Measurements from ENCODE around the gene F10. TPM values are rescaled to one million over a fixed set of nuclear protein-coding genes. Genes with fewer than 3 reads are reported as not detected.

The F10 gene
- polyA plus RNA-seq, 1 donor from 2014 or later: not detected

DNA sequence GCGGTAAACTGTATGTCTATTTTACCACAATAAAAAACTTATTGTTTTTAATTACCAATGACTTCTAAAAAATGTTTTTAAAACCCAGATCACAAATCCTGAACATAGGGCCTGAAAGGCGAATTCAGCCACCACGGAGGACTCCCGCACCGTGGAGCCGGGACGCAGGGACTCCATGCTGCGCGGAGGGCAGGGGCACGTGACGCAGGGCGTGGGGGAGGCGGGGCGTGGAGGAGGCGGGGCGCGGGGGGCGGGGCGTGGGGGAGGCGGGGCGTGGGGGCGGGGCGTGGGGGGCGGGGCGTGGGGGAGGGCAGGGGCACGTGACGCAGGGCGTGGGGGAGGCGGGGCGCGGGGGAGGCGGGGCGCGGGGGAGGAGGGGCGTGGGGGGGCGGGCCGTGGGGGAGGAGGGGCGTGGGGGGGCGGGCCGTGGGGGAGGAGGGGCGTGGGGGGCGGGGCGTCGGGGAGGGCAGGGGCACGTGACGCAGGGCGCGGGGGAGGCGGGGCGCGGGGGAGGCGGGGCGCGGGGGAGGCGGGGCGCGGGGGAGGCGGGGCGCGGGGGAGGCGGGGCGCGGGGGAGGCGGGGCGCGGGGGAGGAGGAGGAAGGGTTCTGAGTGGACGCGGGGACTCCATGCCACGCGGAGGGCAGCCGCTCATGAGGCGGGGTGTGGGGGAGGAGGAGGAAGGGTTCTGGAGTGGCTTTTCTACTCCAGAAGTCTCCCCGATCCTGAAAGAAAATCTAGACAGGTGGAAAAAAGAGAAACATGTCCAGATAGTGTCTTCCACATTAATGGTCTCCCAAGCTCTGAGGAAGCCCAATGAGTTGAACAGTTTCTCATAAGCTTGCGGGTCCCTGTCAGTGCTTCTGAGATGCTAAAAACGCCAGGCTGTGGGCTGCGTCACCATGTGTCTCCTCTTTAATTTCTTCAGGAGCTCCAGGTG is 31.5 kb downstream of the F10 start:
- H3K4me2 ChIP-seq (ENCODE audit: low read length): peak overlapping the region; percentile 32
- peak overlapping the region; percentile 2 for H3K27ac ChIP-seq (ENCODE audit: low read length)
- H3K4me3 ChIP-seq (ENCODE audit: low read length): peak overlapping the region; percentile 61
- H3K79me2 ChIP-seq (replicated peaks; ENCODE audit: insufficient read depth, low read length): no peaks in the 10 kb centered on the region
- H3K9me2 ChIP-seq (ENCODE audit: insufficient read depth, low read length): no peaks in the 10 kb centered on the region
- H4K20me1 ChIP-seq (ENCODE audit: insufficient read depth): no peaks in the 10 kb centered on the region
- H2AFZ ChIP-seq (ENCODE audit: low read depth, low read length): peak overlapping the region; percentile 14
- TF ChIP-seq SMC3 (conservative IDR thresholded peaks at IDR 0.05; ENCODE audit: poor library complexity) (no peak), MXI1 (conservative IDR thresholded peaks at IDR 0.05; ENCODE audit: poor library complexity, severe bottlenecking) (no peak), POLR2AphosphoS5 (IDR thresholded peaks at IDR 0.05) (peak; percentile 41)
- H3K9me3 ChIP-seq (ENCODE audit: low read length): no peaks in the 10 kb centered on the region
- no peaks in the 10 kb centered on the region for H3F3A ChIP-seq (ENCODE audit: insufficient read depth, low read length, poor library complexity, severe bottlenecking)
- H3K27me3 ChIP-seq (ENCODE audit: insufficient read depth, low read depth, low read length): peaks cover 16% of the 10 kb centered on the region
- peak overlapping the region; percentile 40 for H3K9ac ChIP-seq (ENCODE audit: low read length)
- H3K36me3 ChIP-seq (ENCODE audit: insufficient read depth, low read length): no peaks in the 10 kb centered on the region

DNA sequence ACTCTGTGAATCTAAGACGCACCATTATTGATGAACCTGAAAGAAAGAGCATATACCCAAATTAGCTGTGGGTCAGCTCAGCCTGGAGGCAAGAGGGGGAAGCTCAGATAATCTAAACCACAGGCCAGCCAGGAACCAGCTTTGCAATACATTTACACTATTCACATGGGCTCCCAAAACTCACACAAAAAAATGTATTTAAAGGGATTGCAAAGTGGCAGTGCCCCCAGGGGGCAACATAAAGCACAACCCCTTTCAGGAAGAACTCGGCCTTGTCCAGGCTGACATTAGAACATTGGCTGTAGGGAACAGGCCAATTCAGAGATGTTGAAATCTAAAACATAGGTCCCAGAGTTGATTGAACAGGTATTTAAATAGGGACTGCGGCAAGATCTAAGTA is 32.6 kb downstream of the F10 start:
- H3K27me3 ChIP-seq (ENCODE audit: insufficient read depth, low read depth, low read length): peaks cover 16% of the 10 kb centered on the region
- H3K79me2 ChIP-seq (replicated peaks; ENCODE audit: insufficient read depth, low read length): no peaks in the 10 kb centered on the region
- H4K20me1 ChIP-seq (ENCODE audit: insufficient read depth): no peaks in the 10 kb centered on the region
- no peak overlapping the region for H2AFZ ChIP-seq (ENCODE audit: low read depth, low read length)
- no peak overlapping the region for H3K4me3 ChIP-seq (ENCODE audit: low read length)
- H3K27ac ChIP-seq (ENCODE audit: low read length): no peak overlapping the region
- TF ChIP-seq, protein P1, sequence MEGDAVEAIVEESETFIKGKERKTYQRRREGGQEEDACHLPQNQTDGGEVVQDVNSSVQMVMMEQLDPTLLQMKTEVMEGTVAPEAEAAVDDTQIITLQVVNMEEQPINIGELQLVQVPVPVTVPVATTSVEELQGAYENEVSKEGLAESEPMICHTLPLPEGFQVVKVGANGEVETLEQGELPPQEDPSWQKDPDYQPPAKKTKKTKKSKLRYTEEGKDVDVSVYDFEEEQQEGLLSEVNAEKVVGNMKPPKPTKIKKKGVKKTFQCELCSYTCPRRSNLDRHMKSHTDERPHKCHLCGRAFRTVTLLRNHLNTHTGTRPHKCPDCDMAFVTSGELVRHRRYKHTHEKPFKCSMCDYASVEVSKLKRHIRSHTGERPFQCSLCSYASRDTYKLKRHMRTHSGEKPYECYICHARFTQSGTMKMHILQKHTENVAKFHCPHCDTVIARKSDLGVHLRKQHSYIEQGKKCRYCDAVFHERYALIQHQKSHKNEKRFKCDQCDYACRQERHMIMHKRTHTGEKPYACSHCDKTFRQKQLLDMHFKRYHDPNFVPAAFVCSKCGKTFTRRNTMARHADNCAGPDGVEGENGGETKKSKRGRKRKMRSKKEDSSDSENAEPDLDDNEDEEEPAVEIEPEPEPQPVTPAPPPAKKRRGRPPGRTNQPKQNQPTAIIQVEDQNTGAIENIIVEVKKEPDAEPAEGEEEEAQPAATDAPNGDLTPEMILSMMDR (IDR thresholded peaks at IDR 0.05; ENCODE audit: poor library complexity, severe bottlenecking): no peak
- TF ChIP-seq POLR2AphosphoS5 (IDR thresholded peaks at IDR 0.05) (no peak), SMC3 (conservative IDR thresholded peaks at IDR 0.05; ENCODE audit: poor library complexity) (no peak), TAF1 (IDR thresholded peaks at IDR 0.05; ENCODE audit: low read depth) (no peak)
- TF ChIP-seq, protein P2, sequence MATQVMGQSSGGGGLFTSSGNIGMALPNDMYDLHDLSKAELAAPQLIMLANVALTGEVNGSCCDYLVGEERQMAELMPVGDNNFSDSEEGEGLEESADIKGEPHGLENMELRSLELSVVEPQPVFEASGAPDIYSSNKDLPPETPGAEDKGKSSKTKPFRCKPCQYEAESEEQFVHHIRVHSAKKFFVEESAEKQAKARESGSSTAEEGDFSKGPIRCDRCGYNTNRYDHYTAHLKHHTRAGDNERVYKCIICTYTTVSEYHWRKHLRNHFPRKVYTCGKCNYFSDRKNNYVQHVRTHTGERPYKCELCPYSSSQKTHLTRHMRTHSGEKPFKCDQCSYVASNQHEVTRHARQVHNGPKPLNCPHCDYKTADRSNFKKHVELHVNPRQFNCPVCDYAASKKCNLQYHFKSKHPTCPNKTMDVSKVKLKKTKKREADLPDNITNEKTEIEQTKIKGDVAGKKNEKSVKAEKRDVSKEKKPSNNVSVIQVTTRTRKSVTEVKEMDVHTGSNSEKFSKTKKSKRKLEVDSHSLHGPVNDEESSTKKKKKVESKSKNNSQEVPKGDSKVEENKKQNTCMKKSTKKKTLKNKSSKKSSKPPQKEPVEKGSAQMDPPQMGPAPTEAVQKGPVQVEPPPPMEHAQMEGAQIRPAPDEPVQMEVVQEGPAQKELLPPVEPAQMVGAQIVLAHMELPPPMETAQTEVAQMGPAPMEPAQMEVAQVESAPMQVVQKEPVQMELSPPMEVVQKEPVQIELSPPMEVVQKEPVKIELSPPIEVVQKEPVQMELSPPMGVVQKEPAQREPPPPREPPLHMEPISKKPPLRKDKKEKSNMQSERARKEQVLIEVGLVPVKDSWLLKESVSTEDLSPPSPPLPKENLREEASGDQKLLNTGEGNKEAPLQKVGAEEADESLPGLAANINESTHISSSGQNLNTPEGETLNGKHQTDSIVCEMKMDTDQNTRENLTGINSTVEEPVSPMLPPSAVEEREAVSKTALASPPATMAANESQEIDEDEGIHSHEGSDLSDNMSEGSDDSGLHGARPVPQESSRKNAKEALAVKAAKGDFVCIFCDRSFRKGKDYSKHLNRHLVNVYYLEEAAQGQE (IDR thresholded peaks at IDR 0.05; ENCODE audit: borderline replicate concordance): no peak
- H3K9me2 ChIP-seq (ENCODE audit: insufficient read depth, low read length): no peaks in the 10 kb centered on the region
- H3K9me3 ChIP-seq (ENCODE audit: low read length): no peaks in the 10 kb centered on the region
- H3K36me3 ChIP-seq (ENCODE audit: insufficient read depth, low read length): no peaks in the 10 kb centered on the region
- H3K4me2 ChIP-seq (ENCODE audit: low read length): no peak overlapping the region
- H3F3A ChIP-seq (ENCODE audit: insufficient read depth, low read length, poor library complexity, severe bottlenecking): no peaks in the 10 kb centered on the region
- no peak overlapping the region for H3K9ac ChIP-seq (ENCODE audit: low read length)

All from neural cell (in vitro differentiated cells).